ENCODE data around the gene BCKDK.
"Not testable (repeated sequence)": the region's sequence is repeated elsewhere in the genome, so short reads cannot be mapped to it uniquely, and the experiment has no call there.

The BCKDK gene

DNA sequence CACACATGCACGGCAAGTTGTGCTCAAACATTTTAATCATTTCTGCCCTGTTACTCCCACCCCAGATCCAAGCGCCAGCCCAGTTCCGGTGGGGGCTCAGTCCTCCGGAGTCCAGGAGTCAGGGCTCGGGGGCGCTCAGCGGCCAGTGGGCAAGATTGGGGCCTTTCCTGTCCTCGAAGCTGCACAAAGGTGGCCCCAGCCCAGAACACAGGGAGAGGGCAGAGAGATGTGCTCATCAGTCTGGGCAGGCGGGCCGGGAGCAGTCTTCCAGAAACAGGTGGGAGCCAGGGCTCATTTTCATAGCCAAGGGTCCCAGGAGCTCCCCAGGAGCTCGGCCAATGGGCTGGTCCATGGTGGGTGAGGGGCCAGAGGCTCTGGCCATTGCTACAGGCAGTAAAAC, 23.2 kb downstream of the BCKDK start:
- intact Hi-C loops (cut with micrococcal nuclease), result no loop called here
- Mint-ChIP-seq H3K4me1 (ENCODE audit: low read depth) (peaks cover 96% of the 10 kb centered on the region), H3K27ac (peak overlapping the region; percentile 94), H3K36me3 (ENCODE audit: low read depth) (peaks cover 55% of the 10 kb centered on the region), H3K9me3 (no peaks in the 10 kb centered on the region), H3K4me3 (no peak overlapping the region), H3K27me3 (no peaks in the 10 kb centered on the region)

DNA sequence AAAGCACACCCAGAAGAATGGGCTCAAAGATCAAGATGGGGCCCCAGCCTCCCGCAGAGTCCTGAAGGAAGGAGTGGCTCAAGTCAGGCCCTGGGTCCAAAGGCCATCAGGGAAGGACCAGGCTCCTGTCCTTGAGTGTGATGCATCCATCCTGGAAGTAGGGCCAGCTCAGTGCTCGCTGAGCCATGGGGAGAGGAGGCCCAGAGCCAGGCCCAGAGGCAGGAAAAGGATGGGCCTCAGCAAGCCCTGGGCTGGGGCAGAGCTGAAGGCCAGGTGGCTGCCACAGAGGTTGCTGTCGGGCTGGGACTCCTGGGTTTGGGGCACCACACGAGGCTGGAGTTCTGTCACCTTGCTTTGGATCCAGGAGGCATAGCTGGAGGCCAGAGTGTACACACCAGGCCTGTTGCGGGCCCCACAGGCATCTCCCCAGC, 23.7 kb downstream of the BCKDK start:
- Mint-ChIP-seq H3K27ac (peak overlapping the region; percentile 94), H3K27me3 (no peaks in the 10 kb centered on the region), H3K36me3 (ENCODE audit: low read depth) (peaks cover 51% of the 10 kb centered on the region), H3K9me3 (no peaks in the 10 kb centered on the region), H3K4me1 (ENCODE audit: low read depth) (peaks cover 96% of the 10 kb centered on the region), H3K4me3 (no peak overlapping the region)
- intact Hi-C loops (cut with micrococcal nuclease), result no loop called here

DNA sequence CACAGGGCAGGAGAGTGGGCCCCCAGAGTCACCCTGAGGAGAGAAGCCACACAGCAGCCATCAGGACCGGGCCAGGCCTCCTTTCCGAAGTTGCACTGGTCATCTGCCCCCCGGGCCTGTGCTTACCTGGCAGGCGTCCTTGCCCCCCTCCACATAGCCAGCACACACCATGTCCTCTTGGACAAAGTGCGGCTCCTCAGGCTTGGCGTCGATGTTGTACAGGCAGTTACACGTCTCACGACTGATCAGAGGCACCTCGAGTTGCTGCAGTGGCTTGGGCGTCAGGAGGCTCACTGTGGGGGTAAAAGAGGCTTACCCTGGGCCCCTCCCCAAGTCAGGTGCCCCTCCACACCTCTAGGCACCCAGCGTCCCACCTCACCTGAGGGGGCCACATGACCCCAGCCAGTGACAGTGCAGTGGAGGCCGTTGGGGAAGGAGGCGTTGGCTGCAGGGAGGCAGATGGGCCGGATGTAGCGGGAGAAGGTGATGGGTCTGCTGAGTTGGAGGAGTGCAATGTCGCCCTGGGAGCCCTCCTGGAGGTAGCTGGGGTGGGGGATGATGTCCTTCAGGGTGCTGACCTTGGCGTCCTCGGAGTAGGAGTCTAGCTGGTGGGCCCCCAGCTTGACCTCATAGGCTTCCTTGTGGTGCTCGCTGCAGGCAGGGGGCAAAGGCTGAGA, 24.3 kb downstream of the BCKDK start:
- Mint-ChIP-seq H3K27me3 (no peaks in the 10 kb centered on the region), H3K27ac (peak overlapping the region; percentile 94), H3K4me3 (no peak overlapping the region), H3K4me1 (ENCODE audit: low read depth) (peaks cover 90% of the 10 kb centered on the region), H3K9me3 (no peaks in the 10 kb centered on the region), H3K36me3 (ENCODE audit: low read depth) (peaks cover 45% of the 10 kb centered on the region)
- intact Hi-C loops (cut with micrococcal nuclease), result no loop called here

DNA sequence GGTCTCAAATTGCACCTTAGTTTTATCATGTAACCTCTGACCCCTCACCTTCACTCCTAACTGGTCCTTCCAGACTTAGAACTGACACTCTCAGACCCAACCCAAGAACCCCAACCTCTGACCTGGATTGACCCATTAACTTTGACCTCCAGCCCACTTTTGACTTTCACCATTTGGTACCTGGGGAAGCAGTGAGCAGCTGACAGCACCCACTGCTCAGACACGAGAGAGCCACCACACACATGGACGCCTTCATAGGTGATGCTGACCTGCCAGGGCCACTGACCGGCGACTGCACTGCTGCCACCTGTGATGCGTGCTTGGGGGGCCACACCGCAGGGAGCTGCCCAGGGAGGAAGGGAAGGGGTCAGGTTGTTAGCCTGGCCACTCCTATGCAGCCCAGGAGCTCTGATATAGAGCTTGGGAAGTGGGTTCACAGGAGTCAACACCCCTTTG, 24.9 kb downstream of the BCKDK start:
- Mint-ChIP-seq H3K36me3 (ENCODE audit: low read depth) (peaks cover 38% of the 10 kb centered on the region), H3K9me3 (no peaks in the 10 kb centered on the region), H3K4me3 (no peak overlapping the region), H3K27me3 (no peaks in the 10 kb centered on the region), H3K27ac (peak overlapping the region; percentile 81), H3K4me1 (ENCODE audit: low read depth) (peaks cover 85% of the 10 kb centered on the region)
- intact Hi-C loops (cut with micrococcal nuclease), result no loop called here

DNA sequence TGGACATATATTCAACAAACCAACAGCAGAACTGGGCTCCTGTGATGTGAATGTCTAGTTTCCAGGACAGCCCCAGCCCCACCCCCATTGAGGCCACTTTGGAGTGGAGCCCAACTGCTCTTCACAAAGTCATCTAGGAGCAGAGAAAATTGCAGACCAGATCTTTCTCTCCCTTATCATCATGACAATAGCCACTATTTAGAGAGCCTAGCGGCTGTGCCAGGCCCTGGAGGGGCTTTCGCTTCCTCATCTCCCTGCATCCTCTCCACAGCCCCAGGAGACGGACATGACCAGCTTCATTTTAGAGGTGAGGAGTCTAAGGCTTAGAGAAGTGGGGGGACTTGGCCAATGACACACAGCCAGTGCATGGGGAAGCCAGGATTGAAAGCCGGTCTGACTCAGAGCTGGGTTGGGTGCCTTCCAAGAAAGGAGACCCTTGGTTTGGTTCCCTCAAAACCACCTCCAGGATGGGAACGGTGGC, 25.9 kb downstream of the BCKDK start:
- no peaks in the 10 kb centered on the region for H3K27me3 Mint-ChIP-seq
- H3K36me3 Mint-ChIP-seq (ENCODE audit: low read depth), result peaks cover 37% of the 10 kb centered on the region
- peak overlapping the region; percentile 81 for H3K27ac Mint-ChIP-seq
- H3K9me3 Mint-ChIP-seq, result no peaks in the 10 kb centered on the region
- peaks cover 85% of the 10 kb centered on the region for H3K4me1 Mint-ChIP-seq (ENCODE audit: low read depth)
- intact Hi-C loops (cut with micrococcal nuclease), result no loop called here
- H3K4me3 Mint-ChIP-seq, result no peak overlapping the region

DNA sequence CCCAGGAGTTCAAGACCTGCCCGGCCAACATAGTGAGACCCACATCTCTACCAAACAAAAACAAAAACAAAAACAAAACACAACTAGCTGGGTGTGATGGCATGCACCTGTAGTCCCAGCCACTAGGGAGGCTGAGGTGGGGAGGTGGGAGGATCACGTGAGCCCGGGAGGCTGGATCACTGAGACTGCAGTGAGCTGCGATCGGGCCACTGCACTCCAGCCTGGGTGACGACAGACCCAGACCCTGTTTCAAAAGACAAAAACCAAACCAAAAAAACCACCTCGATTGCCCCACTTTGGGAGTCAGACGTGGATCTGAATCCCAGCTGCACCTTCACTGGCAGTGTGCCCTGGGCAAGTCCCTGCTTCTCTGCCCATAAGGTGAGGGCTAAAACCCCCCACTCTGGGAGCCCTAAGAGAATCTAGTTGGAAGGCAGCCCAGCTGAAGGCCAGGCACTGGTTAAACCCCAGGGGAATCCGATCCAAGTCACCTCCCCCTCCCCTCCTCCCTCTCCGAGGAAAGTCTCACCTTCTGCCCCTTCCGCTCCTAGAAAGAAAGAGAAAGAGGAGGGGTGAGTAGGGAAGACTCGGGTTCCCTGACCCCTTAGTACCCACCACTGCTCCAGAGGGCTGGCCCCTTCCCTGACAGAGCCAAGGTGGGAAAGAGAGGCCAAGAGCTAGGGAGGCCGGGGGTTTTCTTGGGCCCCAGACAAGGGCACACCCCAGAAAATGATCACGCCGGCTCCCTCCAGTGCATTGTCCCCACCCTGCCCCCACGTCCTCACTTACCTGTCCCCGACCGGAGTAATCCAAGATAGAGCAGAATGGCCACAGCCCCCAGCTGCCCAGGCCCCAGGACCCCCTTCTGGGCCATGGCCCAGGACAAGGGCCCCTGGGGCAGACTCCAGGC, 26.7 kb downstream of the BCKDK start:
- peaks cover 80% of the 10 kb centered on the region for H3K4me1 Mint-ChIP-seq (ENCODE audit: low read depth)

DNA sequence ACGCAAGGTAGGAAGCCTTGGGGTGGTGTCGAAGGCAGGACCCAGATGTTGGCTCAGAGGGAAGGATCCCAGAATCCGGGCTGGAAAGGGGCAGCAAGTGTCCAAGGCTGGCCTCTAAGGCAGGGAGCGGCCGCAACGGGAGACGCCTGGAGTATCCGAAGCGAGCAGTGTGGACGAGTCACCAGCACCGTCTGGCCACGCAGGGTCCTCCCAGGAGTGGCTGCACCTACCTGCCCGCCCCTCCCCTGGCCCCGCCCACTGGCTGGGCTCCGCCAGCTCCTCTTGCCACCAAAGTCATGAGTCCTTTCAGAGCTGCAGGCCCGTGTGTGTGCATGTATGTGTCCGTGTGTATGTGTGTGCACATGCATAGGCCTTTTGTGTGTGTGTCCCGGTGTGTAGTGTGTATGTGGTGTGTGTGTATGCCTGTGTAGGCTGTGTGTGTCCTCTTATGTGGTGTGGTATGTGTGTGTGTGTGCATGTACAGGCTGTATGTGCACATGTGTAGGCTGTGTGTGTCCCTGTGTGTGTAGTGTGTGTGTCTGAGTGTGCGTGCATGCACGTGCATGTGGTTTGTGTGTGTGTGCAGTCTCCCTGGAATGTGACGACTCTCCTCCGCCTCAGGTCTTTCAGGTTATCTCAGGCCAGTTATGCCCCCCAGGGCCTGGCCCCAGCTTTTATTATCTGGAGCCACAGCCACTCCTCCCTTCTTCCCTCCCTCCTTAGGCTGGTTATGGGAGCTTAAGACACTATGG, 27.5 kb downstream of the BCKDK start, which contains the start of gene PRSS8:
TSS of gene PRSS8 (minus strand) at position 193 of the 752 bp plus-strand sequence. CDS start 229 bp downstream, outside the sequence.
- peak within 1 kb of the TSS; percentile 81 for H3K27ac Mint-ChIP-seq
- H3K4me1 Mint-ChIP-seq (ENCODE audit: low read depth), result peaks cover 80% of the 10 kb centered on the region
- H3K27me3 Mint-ChIP-seq, result no peaks in the 10 kb centered on the region
- intact Hi-C loops (cut with micrococcal nuclease), result no loop called here
- H3K36me3 Mint-ChIP-seq (ENCODE audit: low read depth), result peaks cover 41% of the 10 kb centered on the region
- H3K9me3 Mint-ChIP-seq, result no peaks in the 10 kb centered on the region
- no peak within 1 kb of the TSS for H3K4me3 Mint-ChIP-seq

More for the DNA sequence above, 26.7 kb downstream of the BCKDK start:
- H3K9me3 Mint-ChIP-seq, result no peaks in the 10 kb centered on the region
- H3K36me3 Mint-ChIP-seq (ENCODE audit: low read depth), result peaks cover 38% of the 10 kb centered on the region
- intact Hi-C loops (cut with micrococcal nuclease), result no loop called here
- no peaks in the 10 kb centered on the region for H3K27me3 Mint-ChIP-seq
- no peak overlapping the region for H3K4me3 Mint-ChIP-seq
- H3K27ac Mint-ChIP-seq, result peak overlapping the region; percentile 81

DNA sequence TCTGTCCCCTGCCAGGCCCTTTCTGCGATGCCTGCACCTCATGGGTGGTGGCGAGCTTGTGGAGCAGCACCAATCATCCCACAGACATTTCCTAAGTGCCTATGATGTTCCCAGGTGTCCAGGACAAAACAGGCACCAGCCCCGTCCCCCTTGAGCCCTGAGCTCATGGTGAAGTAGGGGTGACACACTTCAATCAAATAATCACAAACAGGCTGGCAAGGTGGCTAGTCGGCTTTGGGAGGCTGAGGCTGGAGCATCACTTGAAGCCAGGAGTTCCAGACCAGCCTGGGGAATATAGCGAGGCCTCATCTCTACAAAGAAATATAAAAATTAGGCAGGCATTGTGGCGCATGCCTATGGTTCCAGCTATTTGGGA, 28.1 kb downstream of the BCKDK start:
- intact Hi-C loops (cut with micrococcal nuclease), result no loop called here
- Mint-ChIP-seq H3K4me3 (no peak overlapping the region), H3K27me3 (no peaks in the 10 kb centered on the region), H3K27ac (no peak overlapping the region), H3K4me1 (ENCODE audit: low read depth) (peaks cover 78% of the 10 kb centered on the region), H3K9me3 (no peaks in the 10 kb centered on the region), H3K36me3 (ENCODE audit: low read depth) (peaks cover 39% of the 10 kb centered on the region)

DNA sequence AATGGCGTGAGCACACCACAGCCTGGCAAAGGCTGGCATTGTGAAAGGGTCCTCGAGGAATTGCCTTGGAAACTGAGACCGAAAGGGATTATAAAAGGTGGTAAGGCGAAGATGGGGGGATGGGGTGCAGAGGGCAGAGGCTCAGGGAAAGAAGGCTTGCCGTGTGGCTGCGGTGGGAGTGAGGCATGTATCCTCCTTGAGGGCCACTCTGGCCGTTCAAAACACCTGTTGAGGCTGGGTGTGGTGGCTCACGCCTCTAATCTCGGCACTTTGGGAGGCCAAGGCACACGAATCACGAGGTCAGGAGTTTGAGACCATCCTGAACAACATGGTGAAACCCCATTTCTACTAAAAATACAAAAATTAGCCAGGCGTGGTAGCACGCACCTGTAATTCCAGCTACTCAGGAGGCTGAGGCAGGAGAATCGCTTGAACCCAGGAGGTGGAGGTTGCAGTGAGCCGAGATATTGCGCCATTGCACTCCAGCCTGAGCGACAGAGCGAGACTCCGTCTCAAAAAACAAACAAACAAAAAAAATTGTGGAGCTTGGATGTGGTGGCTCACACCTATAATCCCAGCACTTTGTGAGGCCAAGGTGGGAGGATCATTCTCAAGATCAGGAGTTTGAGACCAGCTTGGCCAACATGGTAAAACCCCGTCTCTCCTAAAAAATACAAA, 28.8 kb downstream of the BCKDK start:
- H3K27me3 Mint-ChIP-seq; intact Hi-C loops (cut with micrococcal nuclease); H3K4me3 Mint-ChIP-seq; H3K9me3 Mint-ChIP-seq: not testable (repeated sequence)
- Mint-ChIP-seq H3K27ac (peak overlapping the region; percentile 48), H3K4me1 (ENCODE audit: low read depth) (peaks cover 78% of the 10 kb centered on the region), H3K36me3 (ENCODE audit: low read depth) (peaks cover 38% of the 10 kb centered on the region)

DNA sequence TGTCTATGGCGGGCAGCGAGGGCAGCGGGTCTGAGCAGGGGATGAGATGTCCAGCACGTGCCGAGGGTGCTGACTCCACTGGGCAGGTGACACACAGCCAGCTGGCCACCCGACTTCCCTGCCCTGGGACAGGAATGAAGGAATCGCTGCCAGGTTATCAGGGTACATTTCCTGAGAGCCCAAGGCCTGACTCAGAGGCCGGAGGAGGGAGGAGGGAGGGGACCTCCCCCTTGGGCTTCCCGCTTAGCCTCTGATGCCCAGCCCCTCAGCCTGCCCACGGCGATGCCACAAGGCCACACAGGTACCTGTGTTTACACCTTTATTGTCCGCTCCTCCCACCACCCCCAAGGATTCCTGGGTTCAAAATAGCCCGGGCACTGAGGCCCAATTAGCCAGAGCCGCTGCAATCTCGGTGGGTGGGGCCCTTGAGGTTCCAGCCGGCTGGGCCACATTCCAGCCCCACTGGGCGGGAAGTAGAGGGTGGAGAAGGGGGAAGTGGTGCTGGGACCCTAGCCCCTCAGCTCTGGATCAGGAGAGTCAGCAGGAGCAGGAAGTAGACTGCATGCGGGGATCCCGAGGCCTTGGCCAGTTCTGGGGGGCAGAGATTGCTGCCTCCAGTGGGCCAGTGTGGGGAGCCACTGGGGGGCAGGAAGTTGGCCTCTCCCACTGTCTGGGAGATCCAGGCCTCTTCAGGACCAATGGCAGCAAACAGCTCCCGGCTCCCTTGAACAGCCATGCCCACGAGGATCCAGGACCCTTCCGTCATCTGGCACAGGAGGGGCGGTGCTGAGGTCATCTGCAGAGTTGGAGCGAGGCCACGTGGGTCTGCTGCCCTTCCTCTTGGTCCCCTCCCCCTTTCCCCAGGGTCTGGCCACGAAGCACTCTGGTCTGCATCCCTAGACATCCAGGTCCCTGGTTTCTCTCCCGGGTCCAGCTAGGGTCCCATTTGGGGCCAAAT, 30.7 kb downstream of the BCKDK start:
- H3K36me3 Mint-ChIP-seq (ENCODE audit: low read depth), result peaks cover 27% of the 10 kb centered on the region
- peaks cover 71% of the 10 kb centered on the region for H3K4me1 Mint-ChIP-seq (ENCODE audit: low read depth)
- no peaks in the 10 kb centered on the region for H3K9me3 Mint-ChIP-seq
- no peaks in the 10 kb centered on the region for H3K27me3 Mint-ChIP-seq
- intact Hi-C loops (cut with micrococcal nuclease), result no loop called here
- no peak overlapping the region for H3K4me3 Mint-ChIP-seq
- H3K27ac Mint-ChIP-seq, result peak overlapping the region; percentile 48

DNA sequence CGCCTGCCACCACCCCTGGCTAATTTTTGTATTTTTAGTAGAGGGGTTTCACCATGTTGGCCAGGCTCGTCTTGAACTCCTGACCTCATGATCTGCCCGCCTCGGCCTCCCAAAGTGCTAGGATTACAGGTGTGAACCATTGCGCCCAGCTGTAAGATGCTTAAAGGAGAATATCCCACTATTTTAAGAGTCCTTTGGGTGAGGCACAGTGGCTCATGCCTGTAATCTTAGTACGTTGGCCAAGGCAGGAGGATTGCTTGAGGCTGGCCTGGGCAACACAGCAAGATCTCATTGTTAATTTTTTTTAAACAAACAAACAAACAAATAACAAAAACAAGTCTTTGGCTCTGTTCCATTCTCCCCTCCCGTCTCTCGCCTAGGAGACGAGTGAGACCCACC, 32.9 kb downstream of the BCKDK start:
- peaks cover 44% of the 10 kb centered on the region for H3K36me3 Mint-ChIP-seq (ENCODE audit: low read depth)
- H3K27ac Mint-ChIP-seq, result peak overlapping the region; percentile 89
- intact Hi-C loops (cut with micrococcal nuclease), result loop anchor here (5.0 kb wide), 1 partner anchor 34 kb away; the partner anchor contains the start of gene BCKDK
- H3K4me3 Mint-ChIP-seq, result peak overlapping the region; percentile 65
- not testable (repeated sequence) for H3K27me3 Mint-ChIP-seq, H3K9me3 Mint-ChIP-seq
- H3K4me1 Mint-ChIP-seq (ENCODE audit: low read depth), result peaks cover 61% of the 10 kb centered on the region

DNA sequence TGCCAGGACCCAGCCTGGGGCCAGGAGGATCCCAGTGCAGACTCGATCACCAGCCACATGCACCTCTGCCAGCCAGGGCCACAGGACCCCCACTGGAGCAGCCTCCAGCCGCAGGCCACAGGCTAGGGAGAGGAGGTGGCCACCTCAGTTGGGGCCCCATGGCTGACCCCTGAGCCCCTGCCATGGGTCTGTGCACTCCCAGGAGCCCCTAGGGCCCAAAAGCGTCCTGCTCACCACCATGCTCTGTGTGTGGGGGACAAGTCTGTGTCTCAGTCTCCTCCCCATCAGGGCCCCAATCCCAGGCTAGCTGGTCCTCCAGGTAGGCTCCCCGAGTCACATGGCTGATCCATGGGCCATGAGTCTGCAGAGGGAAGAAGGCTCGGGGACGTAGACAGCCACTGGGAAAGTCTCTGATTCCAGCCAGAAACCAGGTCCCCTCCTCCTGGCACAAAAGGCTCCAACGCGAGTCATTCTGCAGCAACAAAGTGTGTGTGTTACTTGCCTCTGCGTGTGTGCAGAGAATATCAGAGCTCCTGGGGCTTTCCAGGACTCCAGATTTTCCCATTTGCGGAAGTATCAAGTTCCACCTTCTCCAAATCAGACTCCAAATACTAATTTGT, 33.4 kb downstream of the BCKDK start:
- no peaks in the 10 kb centered on the region for H3K27me3 Mint-ChIP-seq
- intact Hi-C loops (cut with micrococcal nuclease), result loop anchor here (1.0 to 5.0 kb wide), 3 partner anchors 23 to 67 kb away; partner anchors contain the start of genes BCKDK, ZNF646 and ZNF668
- H3K9me3 Mint-ChIP-seq, result no peaks in the 10 kb centered on the region
- H3K27ac Mint-ChIP-seq, result peak overlapping the region; percentile 89
- peaks cover 64% of the 10 kb centered on the region for H3K4me1 Mint-ChIP-seq (ENCODE audit: low read depth)
- peaks cover 50% of the 10 kb centered on the region for H3K36me3 Mint-ChIP-seq (ENCODE audit: low read depth)
- peak overlapping the region; percentile 65 for H3K4me3 Mint-ChIP-seq

Data from dendritic cell treated with granulocyte-macrophage colony-stimulating factor and Interleukin-4, amounts not matched to agents 40 ng/mL and 50 ng/mL, for 4 days (primary cell).